NCI-H748 (cell line): ENCODE data around the gene ZBTB8B.
"Not testable (repeated sequence)": the region's sequence is repeated elsewhere in the genome, so short reads cannot be mapped to it uniquely, and the experiment has no call there.

Source experiments
- DNase-seq: peaks from one replicate; lab custom pipeline; 2025; ENCODE audit not compliant: unreplicated experiment; lab: John Stamatoyannopoulos, UW

Gene ZBTB8B

GRCh38 chr1:32468791-32469190 is 3.9 kb downstream of the ZBTB8B start:
- DNase-seq: no peak

GRCh38 chr1:32470431-32470830 is 5.6 kb downstream of the ZBTB8B start:
- DNase-seq: no peak

- no peak for DNase-seq
Observed at GRCh38 chr1:32470991-32471694, 6.3 kb downstream of the ZBTB8B start.

- no peak for DNase-seq
Observed at GRCh38 chr1:32471695-32472362, 7.0 kb downstream of the ZBTB8B start.

GRCh38 chr1:32472966-32473365 is 8.1 kb downstream of the ZBTB8B start:
- not testable (repeated sequence) for DNase-seq

GRCh38 chr1:32474954-32475353 is 10.1 kb downstream of the ZBTB8B start:
- peak; percentile 38 for DNase-seq

DNA sequence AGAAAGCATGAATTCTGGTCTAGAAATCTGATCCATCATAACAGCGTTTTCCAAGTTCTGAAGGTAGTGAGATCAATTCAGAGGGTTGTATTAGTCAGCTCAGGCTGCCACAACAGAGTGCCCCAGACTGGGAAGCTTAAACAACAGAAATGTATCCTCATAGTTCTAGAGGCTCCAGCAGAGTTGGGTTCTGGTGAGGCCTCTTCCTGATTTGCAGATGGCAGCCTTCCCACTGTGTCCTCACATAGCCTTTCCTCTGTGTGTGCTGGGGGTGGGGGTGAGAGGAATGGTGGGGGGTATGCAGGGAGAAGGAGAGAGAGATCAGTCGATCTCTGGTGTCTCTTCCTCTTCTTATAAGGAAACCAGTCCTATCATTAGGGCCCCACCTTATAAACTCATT is 15.1 kb downstream of the ZBTB8B start:
- DNase-seq: no peak

DNA sequence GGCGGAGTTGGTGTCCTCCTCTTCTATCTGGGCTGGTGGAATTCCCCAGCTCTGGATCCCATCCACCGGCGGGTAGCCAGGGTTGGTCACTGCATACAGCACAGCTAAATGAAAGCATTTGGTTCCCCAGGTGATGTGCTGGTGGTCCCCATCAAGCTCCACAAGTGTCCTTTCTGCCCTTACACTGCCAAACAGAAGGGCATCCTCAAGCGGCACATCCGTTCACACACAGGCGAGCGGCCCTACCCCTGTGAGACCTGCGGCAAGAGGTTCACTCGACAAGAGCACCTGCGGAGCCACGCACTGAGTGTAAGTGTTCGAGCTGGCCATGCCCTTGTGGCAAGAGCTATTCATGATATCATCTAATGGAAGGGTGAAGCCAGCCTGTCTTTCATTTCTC is 15.9 kb downstream of the ZBTB8B start:
- DNase-seq: no peak

DNA sequence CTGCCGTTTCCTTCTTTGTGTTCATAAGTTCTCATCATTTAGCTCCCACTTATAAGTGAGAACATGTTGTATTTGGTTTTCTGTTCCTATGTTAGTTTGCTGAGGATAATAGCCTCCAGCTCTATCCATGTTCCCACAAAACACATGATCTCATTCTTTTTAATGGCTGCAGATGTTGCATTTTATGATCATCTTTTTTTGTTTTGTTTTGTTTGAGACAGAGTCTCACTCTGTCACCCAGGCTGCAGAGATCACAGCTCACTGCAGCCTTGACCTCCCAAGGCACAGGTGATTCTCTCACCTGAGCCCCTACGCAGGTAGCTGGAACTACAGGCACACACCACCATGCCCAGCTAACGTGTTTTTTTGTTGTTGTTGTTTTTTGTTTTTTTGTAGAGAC is 16.9 kb downstream of the ZBTB8B start:
- DNase-seq: not testable (repeated sequence)

DNA sequence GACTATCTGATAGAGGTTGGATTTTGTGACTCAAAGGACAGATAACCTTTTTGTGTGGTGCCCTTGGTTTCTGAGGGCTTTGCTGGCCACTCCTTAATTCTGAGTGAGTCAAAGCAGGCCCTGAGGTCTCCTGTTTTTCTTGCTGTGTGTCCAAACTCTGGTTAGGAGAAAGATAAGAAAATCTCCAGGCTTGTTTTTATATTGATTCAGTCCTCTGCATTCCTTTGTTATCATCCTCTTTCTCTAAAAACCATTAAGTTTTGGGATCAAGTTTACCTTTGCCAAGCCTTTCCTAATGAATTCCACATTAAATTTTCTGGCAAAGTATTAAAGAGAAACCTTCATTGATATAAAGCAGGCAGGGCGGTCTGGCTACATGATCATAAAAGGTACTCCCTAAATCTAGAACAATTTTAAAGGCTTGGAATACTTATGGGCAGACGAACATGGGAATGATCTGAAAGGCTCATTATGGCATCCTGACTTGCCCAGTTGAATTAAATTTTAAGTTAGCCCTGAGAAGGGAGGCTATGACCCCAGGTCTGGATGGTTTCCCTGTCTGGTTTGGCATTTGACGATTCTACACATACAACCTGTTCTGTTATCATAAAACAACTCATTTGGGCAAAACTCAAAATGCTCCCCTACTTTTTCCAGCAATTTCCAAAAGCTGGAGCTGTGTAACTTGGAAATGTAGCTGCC is 20.8 kb downstream of the ZBTB8B start:
- DNase-seq: no peak

- DNase-seq: no peak
Observed at GRCh38 chr1:32486463-32487113, 21.7 kb downstream of the ZBTB8B start.

- DNase-seq: no peak
Observed at GRCh38 chr1:32487182-32487581, 22.3 kb downstream of the ZBTB8B start.

DNA sequence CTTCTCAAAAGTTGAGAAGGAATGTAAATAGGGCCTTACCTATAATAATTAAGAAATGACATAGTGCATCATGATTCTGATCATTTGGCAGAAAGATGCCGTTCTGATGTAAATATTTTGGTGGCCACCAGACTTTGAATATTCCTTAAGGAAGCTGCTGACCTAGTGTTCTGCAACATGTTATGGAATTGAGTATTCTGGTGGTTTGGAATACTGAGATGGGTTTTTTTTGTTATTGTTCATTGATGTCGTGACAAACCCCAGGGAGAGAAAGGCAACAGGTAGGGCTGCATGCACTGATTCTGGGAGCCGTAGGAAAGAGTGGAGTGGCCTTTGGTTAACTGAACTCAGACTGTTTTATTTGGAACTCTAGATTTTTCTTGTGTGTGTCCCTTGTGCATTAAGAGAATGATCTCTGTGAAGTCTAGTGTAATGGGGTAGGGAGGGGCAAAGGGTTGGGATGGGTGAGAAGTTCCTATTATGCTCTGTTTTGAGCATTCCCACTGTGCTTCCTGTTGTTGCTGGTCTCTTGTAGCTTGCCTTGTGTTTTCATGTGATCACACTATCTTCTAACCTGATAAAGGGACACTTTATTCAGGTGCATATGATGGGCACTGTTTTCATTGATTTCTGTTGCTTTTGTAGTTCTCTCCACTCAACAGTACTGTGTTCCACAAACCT is 25.0 kb downstream of the ZBTB8B start:
- DNase-seq: no peak

- DNase-seq: no peak
Observed at GRCh38 chr1:32491386-32491785, 26.5 kb downstream of the ZBTB8B start.

- DNase-seq: no peak
Observed at GRCh38 chr1:32494196-32494595, 29.3 kb downstream of the ZBTB8B start.

- DNase-seq: no peak
Observed at GRCh38 chr1:32494711-32495337, 30.0 kb downstream of the ZBTB8B start.

- DNase-seq: no peak
Observed at GRCh38 chr1:32496127-32496526, 31.3 kb downstream of the ZBTB8B start.

GRCh38 chr1:32498751-32499150 is 33.9 kb downstream of the ZBTB8B start:
- no peak for DNase-seq

DNA sequence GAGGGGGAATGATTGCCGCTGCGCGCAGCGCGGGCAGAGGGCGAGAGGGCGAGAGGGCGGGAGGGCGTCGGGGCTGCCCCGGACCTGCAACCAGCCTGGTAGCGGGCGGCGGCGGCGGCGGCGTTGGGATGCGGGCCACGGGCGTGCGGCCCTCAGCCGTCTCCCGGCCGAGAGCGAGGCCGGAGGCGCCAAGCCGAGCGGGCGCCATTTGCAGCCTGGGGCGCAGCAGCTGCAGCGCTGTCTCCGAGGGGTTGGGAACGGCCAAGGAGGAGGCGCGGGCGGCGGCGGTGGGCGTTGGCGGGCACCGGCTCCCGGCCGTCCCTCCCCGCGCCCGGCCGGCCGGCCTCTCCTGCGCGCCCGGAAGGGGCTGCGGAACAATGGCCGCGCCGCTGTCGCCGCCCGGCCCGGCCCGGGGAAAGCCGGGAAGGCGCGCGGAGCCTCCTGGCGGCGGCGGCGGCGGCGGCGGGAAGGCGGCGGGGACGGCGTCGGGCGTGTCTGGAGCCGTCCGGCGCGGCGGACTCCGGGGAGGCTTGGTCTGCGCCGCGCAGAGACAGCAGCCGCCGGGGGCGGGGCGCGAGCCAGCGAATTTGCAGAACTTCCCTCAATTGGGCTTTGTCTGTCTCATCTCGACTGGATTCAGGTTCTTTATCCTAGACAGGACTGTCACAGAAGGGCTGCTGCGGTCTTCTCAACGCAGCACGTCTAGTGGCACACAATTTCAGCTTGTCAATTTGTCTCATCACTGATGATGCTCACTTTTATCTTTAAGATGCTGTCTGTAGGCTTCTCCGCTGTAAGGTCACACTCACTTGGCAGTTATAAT is 35.7 kb downstream of the ZBTB8B start:
- peak; percentile 75 for DNase-seq

DNA sequence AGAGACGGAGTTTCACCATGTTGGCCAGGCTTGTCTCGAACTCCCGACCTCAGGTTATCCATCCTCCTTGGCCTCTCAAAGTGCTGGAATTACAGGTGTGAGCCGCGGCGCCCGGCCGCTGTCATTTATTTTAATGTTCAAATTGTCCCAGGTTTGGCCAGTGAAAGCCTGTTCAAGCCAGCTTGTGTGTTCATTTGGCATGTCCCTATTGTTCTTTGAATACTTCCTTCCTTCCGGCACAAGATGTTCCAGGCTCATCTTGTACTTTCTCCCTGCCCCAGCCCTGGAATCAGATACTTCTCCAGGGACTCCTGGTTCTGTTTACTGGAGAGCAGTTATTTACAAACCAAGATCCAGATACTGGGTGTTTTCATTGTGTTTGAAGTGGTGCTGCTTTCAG is 37.0 kb downstream of the ZBTB8B start:
- no peak for DNase-seq
